T-helper 1 cell treated with Interleukin-12 subunit alpha and Interleukin-12 subunit beta and Interleukin-4 antibody, amounts not matched to agents 30 ng/mL and 1 ng/mL, for 36 hours (primary cell): Measurements from ENCODE around the gene GRM1. TPM values are rescaled to one million over a fixed set of nuclear protein-coding genes. Genes with fewer than 3 reads are reported as not detected.

Source experiments
- intact Hi-C: fragments of 100-400 bp; cut with micrococcal nuclease; formaldehyde crosslinking; loops from one replicate; pipeline ENCODE4 v1.15.1; 2024
- total RNA-seq: library from RNA; stranded (reverse); gene quantifications from 2 replicates; pipeline ENCODE4 v1.2.3, GENCODE V29; 2022

GRM1 gene
- total RNA-seq, 1 donor from 2014 or later: not detected

DNA sequence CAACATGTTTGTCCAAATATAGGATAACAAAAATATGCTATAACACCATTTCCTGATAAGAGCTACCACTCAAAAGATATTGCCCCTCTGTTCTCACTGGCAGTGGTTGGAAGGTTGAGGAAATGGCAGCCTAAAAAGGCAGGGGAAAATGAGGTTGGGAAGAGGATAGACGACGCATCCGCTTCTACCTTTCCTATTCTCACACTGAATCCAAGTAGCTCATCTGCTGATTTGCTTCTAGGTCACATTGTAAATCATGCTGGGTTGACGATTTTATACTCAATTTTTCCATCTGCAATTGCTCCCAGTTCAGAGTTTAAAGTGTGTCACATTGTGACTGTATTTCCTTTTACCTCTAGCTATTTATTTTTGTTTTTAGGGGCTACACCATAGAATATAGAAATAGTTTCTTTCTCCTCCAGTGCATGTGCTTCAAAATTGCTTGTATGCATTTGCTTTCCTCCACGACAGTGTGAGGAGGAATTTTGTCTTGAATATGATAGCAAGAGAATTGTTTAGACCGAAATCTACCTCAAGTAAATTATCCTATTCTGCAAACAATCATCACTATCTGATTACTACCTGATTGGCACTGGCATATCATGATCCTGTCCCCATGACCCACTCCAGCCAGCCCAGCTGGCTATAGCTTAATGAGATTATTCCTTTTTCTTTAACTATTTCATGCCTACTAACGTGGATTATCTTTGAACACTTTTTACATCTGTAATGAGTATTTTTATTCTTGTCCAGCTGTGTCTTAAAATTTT is 335.2 kb downstream of the GRM1 start:
- intact Hi-C loops: no loop called here

- intact Hi-C loops: no loop called here
Measured at GRCh38 chr6:146364816-146365594, 336.1 kb downstream of the GRM1 start.

DNA sequence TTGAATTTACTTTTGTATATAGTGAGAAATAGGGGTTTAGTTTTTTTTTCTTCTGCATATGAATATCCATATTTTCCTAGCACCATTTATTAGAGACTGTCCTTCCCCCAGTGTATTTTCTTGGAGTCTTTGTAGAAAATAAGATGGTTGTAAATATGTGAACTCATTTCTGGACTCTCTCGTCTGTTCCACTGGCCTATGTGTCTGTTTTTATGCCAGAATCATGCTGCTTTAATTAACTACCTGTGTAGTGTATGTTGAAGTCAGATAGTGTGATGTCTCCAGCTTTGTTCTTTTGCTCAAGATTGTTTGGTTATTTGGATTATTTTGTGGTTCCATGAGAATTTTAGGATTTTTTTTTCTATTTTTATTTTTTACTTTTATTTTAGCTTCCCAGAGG is 338.2 kb downstream of the GRM1 start:
- intact Hi-C loops: no loop called here

DNA sequence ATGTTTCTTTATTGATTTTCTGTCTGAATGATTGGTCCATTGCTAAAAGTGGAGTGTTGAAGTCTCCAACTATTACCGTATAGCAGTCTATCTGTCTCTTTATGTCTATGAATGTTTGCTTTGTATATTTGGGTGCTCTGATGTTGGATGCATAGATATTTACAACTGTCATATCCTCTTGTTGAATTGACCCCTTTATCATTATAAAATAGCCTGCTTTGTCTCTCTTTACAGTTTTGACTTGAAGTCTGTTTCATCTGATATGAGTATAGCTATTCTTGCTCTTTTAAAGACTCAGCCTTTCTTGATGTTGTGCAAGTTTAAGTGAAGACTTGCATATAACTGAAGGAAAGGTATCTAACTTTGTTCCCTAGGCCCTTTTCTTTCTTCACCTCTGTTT is 341.0 kb downstream of the GRM1 start:
- intact Hi-C loops: no loop called here

GRCh38 chr6:146381486-146381885 is 352.6 kb downstream of the GRM1 start:
- intact Hi-C loops: no loop called here

GRCh38 chr6:146388736-146389364 is 360.0 kb downstream of the GRM1 start:
- intact Hi-C loops: no loop called here

DNA sequence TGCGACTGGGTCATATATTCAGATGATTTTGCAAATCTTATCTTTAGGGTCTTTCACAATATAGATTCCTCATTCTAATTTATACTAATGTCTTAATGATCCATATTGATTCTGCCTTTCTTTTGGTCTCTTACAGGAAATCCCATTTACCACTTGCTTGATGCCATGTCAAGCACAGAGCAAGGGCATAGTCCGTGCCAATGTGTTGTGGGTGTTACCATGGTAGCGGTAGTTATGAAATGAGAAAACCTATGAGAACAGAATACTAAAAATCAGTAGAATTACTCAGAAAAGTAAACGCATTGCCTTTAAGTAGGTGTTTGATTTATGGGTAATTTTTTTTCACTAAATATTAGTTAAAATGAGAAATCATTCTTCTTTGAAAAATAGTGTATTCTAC is 360.9 kb downstream of the GRM1 start:
- intact Hi-C loops: no loop called here

DNA sequence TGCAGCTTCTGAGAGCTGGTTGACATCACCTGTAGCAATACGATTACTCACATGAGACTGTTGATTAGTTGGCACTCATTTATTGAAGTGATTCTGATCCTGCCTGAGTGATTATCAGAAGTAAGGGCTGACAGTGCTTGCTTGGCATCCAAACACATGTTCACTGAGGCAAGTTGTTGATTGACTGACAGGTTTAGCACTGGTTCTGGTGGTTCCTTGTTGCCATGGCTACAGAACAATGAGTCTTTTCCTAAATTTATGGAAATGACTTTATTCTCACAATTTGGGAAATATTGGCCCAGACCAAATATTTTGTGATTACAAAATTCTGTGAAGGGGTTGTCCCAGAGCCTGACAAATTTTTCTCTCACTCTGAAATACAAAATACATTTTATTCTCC is 368.8 kb downstream of the GRM1 start:
- intact Hi-C loops: no loop called here

GRCh38 chr6:146402476-146402875 is 373.6 kb downstream of the GRM1 start:
- intact Hi-C loops: no loop called here

- intact Hi-C loops: no loop called here
Measured at GRCh38 chr6:146408583-146408982, 379.7 kb downstream of the GRM1 start.

GRCh38 chr6:146410851-146411595 is 382.2 kb downstream of the GRM1 start:
- intact Hi-C loops: no loop called here

DNA sequence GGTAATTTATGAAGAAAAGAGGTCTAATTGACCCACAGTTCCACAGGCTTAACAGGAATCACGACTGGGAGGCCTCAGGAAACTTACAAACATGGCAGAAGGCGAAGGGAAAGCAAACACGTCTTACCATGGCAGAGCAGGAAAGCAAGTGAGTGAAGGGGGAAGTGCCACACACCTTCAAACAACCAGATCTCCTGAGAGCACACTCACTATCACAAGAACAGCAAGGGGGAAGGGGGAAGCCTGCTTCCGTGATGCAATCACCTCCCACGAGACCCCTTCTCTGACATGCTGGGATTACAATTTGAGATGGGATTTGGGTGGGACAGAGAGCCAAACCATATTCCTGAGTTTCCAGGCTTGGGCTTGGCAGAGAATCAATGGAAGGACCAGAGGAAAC is 390.7 kb downstream of the GRM1 start:
- intact Hi-C loops: no loop called here

DNA sequence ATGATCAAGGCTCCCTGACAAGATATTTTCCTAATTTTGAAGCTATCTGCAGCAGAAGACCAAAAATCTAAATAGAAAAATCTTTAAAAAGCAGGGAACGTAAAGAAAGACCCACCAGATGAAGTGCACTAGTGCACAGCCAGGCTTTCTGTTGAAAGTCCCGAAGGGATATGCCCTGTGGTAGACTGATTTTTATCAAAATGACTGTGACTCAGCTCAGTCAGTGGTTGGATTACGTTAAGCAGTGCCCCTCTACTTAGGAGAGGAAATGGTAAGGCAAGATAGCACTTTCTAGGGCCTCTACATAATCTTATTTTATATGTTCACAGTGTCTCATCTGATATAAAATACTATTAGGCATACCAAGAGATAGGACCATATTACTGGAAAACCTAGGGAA is 391.4 kb downstream of the GRM1 start:
- intact Hi-C loops: no loop called here

DNA sequence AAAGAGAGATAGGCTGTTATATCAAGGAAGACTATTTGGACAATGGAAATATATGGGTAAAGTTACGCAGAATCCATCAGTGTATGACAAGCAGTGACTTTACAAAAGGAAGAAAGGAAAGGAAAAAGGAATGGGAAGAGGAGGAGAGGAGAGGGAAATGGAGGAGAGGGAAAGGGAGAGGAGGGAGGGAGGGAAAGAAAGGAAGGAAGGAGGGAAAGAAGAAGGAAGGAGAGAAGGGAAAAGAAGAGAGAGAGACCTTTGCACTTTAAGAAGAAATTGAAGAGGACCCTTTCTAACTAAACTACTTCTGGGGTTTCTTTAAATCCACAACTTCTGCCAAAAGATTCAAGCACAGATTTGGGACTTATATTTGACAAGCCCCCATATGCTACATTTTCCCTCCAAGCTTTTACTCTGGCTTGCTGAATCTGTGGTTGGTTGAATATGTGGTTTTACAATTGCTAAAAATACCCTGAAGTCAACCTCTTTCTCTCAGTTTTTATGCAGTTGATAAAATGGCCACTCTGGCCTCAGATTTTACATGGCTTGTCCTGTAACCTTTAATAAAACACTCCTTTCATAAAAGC is 394.0 kb downstream of the GRM1 start:
- intact Hi-C loops: no loop called here

DNA sequence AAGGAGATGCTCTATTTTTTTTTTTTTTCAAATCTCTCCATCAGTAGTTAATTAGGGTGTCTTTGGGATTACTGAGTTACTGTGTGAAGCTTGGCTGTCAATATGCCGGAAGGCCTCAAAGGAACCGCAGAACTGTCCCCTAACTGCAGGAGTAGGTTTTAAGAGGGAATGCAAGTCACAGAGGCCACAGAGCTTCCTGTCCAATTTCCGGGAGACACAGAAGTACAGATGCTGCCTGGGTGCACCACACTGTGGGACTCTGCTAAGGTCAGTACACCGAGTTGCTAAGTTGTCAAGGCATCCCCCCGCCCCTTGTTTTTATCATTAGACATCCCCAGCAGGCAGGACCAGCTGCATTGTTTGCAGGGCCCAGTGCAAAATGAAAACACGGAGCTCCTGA is 394.6 kb downstream of the GRM1 start:
- intact Hi-C loops: no loop called here

DNA sequence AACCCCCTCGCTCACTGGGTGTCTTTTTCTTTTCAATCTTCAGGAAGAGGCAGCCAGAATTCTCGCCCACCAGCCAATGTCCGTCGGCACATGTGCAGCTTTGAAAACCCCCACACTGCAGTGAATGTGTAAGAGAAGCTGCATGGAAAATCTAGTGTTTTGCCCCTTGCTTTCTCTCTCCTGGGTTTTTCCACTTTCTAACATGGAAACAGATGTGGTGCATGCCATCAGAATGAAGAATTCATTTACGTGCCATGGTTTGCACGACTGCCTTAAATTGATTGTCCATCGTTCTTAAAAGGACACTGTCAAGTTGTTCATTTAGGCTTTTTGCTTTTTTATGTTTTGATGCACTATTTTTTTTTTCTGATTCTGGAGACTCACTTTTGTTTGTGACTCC is 397.7 kb downstream of the GRM1 start:
- intact Hi-C loops: no loop called here

GRCh38 chr6:146429831-146430230 is 401.0 kb downstream of the GRM1 start:
- intact Hi-C loops: loop anchor here (5.0 kb wide), 1 partner anchor 1173 kb away; no protein-coding TSS in a partner anchor

- intact Hi-C loops: loop anchor here (5.0 kb wide), 1 partner anchor 1177 kb away; no protein-coding TSS in a partner anchor
Measured at GRCh38 chr6:146433881-146434731, 405.2 kb downstream of the GRM1 start.

- intact Hi-C loops: loop anchor here (5.0 kb wide), 1 partner anchor 1178 kb away; no protein-coding TSS in a partner anchor
Measured at GRCh38 chr6:146434732-146435390, 406.0 kb downstream of the GRM1 start.

DNA sequence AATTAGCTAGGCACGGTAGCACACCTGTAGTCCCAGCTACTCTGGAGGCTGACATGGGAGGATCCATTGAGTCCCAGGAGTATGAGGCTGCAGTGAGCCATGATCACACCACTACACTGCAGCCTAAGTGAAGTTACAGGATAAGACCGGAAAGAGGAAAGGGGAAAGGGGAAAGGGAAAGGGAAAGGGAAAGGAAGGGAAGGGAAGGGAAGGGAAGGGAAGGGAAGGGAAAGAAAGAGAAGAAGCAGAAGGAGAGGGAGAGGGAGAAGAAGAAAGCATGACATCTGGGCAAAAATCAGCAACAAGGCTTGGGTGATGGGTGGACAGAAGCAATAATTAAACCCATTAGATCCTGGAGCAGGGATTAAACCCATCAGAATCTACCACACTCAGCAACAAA is 413.0 kb downstream of the GRM1 start:
- intact Hi-C loops: no loop called here
